ENCODE data around the gene RNF213.
"Not testable (repeated sequence)": the region's sequence is repeated elsewhere in the genome, so short reads cannot be mapped to it uniquely, and the experiment has no call there.

RNF213 gene

DNA sequence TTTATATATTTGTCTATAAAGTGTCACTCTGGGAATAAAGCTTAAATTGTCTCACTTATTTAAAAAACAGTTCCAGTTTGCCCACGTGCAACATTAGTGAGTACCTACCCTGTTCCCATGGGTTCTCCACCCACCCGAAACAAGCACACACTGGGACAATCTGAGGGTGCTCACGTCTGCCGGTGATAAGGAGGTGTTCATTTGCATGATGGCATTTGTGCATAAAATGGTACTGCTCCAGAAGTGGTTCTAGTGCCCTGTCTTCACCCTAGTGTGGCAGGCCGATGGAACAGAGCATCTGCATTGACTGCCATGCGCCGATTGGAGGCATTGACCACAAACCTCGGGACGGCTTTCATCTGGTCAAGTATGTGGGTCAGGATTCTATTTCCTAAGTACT is 118.7 kb downstream of the RNF213 start:
- DNase-seq = no peak

DNA sequence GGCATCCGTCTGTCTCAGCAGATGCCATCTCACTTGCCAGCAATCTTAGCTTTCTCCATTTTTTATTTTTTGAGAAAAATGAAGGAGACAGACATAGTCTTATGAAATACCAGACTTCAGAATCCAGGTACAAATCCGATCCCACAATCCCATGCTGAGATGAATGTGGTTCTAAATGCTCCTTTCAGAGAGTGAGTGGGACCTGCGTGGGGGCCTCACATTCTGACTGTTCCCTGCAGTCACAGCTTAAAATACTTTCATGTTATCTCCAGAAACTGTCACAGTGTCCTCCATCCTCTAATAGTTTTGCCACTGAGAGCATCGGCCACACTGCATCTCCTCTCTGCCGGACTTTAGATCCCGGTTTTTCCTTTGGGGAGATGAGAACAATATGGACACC is 119.4 kb downstream of the RNF213 start:
- DNase-seq = no peak

GRCh38 chr17:80380555-80381002 is 119.9 kb downstream of the RNF213 start:
- DNase-seq = no peak

- DNase-seq = no peak
Observed at GRCh38 chr17:80381416-80381923, 120.8 kb downstream of the RNF213 start.

DNA sequence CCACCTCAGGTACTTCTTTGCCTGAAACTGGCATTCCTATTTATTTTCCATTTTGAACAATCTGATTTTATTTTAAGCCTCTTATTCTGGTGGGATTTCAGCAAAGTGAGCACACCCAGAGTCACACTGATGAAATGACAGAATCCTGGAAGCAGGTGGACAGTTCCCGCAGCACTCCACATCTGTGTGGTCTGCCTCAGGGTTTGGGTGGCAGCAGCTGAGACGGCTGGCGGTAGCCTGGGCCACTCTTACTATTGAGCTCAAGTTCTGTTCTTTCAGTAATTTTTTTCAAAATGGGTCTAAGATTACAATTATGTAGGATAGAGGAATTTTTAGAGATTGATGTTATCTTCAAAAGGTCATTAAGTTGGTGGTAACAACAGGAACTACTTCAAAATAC is 121.8 kb downstream of the RNF213 start:
- DNase-seq = no peak

GRCh38 chr17:80382956-80383355 is 122.3 kb downstream of the RNF213 start:
- no peak for DNase-seq

GRCh38 chr17:80384078-80384960 is 123.7 kb downstream of the RNF213 start:
- no peak for DNase-seq

DNA sequence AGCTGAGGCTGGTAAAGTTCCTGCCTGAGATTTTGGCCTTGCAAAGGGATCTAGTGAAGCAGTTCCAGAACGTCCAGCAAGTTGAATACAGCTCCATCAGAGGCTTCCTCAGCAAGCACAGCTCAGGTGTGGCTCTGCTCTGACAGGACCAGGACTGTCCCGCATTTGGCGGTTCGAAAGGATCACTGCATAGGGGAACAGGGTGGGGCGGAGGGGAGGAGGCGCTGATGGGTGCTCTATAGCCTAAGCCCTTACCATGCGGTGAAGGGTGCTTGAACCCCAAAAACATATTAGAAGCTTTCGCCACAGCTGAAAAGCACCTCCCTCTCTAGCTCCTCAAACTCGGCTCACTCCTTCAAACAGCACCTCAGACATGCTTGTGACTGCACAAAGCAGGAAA is 124.4 kb downstream of the RNF213 start:
- no peak for DNase-seq

DNA sequence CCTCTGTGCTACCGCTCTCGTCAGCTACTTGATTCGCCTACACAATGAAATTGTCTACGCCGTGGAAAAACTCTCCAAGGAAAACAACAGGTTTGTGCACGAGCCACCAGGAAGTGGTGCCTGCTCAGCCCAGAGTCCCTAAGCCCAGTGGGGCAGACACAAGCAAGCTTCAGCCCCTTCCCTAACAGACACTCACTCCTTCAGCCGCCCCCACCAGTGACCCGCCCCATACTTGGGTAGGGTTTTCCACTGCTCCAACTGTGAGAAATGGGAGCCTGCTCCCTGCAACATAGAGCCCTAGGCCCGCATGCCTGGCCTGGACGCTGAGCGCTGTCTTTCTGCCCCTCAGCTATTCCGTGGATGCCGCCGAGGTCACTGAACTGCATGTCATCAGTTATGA is 125.7 kb downstream of the RNF213 start:
- DNase-seq = no peak

- no peak for DNase-seq
Observed at GRCh38 chr17:80387071-80387470, 126.4 kb downstream of the RNF213 start.

GRCh38 chr17:80388175-80388574 is 127.5 kb downstream of the RNF213 start:
- no peak for DNase-seq

DNA sequence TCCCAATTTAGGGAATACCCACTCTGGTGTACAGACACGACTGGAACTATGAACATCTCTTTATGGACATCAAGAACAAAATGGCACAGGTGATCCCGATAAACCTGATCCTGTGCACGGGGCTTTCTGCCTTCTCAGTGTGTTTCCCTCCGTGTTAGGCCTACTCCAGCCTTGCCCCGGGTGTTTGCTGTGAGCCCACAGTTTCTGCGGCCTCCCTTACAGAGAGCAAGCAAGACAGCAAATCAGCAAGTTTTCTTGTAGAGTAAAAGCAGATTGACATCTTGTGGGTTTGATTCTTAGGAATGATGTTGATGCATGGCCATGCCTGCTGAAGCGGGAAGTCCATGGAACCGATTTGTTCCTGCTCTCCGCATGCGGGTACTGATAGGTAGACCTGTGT is 127.9 kb downstream of the RNF213 start:
- DNase-seq = no peak

- DNase-seq = no peak
Observed at GRCh38 chr17:80389011-80389995, 128.7 kb downstream of the RNF213 start.

DNA sequence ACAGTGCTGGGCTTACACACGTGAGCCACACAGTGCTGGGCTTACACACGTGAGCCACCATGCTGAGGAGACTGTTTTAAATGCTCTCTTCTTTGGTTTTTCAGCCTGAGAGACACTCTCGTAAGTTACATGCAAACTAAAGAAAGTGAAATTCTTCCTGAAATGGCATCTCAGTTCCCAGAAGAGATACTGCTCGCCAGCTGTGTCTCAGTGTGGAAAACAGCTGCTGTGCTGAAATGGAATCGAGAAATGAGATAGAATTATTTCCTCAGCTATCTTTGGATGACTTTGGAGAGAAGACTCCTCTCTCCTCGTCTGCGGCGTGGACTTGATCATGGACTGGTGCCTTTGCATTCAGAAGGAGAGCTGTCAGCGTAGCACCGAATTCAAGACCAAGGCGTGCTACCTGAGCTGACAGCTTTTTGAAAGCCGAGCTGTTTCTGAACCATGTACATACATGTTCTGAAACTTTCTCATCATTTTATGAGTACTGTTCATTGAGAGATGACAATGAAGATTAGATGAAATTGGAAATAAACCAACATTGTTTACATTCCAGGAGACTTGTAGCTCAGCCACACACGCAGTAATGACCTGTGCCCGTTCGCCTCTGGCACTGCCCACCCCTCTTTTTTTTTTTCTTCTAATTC is 132.7 kb downstream of the RNF213 start:
- DNase-seq = no peak

GRCh38 chr17:80393961-80394360 is 133.3 kb downstream of the RNF213 start:
- DNase-seq = no peak

- no peak for DNase-seq
Observed at GRCh38 chr17:80394629-80395216, 134.1 kb downstream of the RNF213 start.

GRCh38 chr17:80395402-80396151 is 134.9 kb downstream of the RNF213 start:
- no peak for DNase-seq

- DNase-seq = no peak
Observed at GRCh38 chr17:80396157-80397033, 135.7 kb downstream of the RNF213 start.

DNA sequence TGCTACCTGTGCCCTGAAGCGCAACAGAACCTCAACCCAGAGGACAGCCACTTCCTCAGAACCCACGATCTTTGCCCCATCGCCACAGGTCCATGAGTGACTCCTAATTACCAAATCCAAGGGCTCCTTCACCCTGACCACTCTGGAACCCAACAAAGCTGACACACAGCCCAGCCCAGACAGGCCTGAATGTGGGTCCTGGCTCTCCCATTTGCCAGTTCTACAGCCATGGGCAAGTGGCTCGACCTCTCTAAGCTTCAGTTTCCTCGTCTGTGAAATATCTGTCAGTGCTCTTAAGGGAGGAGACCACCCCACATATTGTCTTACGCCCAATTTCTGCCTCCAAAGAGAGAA is 136.4 kb downstream of the RNF213 start:
- no peak for DNase-seq

DNA sequence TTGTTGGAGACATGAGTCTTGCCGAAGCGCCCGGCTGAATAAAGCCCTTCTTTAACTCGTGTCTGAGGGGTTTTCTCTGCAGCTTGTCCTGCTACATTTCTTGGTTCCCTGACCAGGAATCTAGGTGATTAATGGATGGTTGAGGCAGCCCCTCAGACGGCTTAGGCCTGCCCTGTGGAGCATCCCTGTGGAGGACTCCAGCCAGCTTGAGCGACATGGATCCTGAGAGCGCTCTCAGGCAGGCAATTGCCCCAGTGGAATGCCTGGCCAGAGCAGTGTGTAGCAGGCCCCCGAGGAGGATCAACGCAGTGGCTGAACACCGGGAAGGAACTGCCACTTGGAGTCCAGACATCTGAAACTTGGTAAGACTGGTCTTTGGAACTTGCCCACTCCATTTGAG is 137.0 kb downstream of the RNF213 start:
- no peak for DNase-seq

DNA sequence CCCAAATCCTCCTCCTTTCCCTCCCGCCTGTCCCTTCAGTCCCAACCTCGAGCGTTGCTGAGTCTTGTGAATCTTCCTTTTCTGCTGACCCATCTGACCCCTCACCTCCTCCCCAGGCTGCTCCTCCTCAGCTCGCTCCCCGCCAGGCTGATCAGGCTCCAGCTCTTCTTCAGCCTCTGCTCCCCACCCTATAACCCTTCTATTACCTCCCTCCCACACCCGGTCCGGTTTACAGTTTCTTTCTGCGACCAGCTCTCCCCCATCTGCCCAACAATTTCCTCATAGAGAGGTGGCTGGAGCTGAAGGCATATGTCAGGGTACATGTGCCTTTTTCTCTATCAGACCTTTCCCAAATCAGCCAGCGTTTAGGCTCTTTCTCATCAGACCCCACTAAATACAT is 140.4 kb downstream of the RNF213 start:
- not testable (repeated sequence) for DNase-seq

All from NCI-H748 treated with DMSO at 0.1 percent for 48 hours (cell line).